GM12875 (cell line): ENCODE measurements around the gene PNN.
"Not testable (repeated sequence)": the region's sequence is repeated elsewhere in the genome, so short reads cannot be mapped to it uniquely, and the experiment has no call there.

Experiments
- H3K4me3 ChIP-seq: one replicate; pipeline ENCODE4 v1.5.1; 2011; ENCODE audit warnings: low read depth, low read length, control low read depth
- CTCF ChIP-seq: IDR thresholded peaks from 2 replicates; pipeline ENCODE4 v1.5.1; 2011; ENCODE audit warnings: low read depth, mild to moderate bottlenecking, control low read depth, inconsistent platforms, low read length, moderate library complexity, borderline replicate concordance; ENCODE audit not compliant: insufficient read depth

PNN gene

GRCh38 chr14:39181693-39182047 lies 6.6 kb downstream of the PNN start:
- TF ChIP-seq CTCF, result no peak
- no peak overlapping the region for H3K4me3 ChIP-seq

- H3K4me3 ChIP-seq, result no peak overlapping the region
- TF ChIP-seq CTCF, result no peak
Measured at GRCh38 chr14:39182770-39183684, 8.0 kb downstream of the PNN start.

GRCh38 chr14:39183685-39184003 lies 8.6 kb downstream of the PNN start:
- H3K4me3 ChIP-seq, result not testable (repeated sequence)

GRCh38 chr14:39184628-39185255 lies 9.7 kb downstream of the PNN start:
- H3K4me3 ChIP-seq, result no peak overlapping the region
- TF ChIP-seq CTCF, result no peak

- H3K4me3 ChIP-seq, result no peak overlapping the region
- TF ChIP-seq CTCF, result no peak
Measured at GRCh38 chr14:39185256-39186049, 10.4 kb downstream of the PNN start.

- TF ChIP-seq CTCF, result no peak
Measured at GRCh38 chr14:39186941-39187525, 12.0 kb downstream of the PNN start.

More at GRCh38 chr14:39186941-39187525, 12.0 kb downstream of the PNN start:
- no peak overlapping the region for H3K4me3 ChIP-seq
